ENCODE results near the gene DNAJB13.

DNAJB13 gene

DNA sequence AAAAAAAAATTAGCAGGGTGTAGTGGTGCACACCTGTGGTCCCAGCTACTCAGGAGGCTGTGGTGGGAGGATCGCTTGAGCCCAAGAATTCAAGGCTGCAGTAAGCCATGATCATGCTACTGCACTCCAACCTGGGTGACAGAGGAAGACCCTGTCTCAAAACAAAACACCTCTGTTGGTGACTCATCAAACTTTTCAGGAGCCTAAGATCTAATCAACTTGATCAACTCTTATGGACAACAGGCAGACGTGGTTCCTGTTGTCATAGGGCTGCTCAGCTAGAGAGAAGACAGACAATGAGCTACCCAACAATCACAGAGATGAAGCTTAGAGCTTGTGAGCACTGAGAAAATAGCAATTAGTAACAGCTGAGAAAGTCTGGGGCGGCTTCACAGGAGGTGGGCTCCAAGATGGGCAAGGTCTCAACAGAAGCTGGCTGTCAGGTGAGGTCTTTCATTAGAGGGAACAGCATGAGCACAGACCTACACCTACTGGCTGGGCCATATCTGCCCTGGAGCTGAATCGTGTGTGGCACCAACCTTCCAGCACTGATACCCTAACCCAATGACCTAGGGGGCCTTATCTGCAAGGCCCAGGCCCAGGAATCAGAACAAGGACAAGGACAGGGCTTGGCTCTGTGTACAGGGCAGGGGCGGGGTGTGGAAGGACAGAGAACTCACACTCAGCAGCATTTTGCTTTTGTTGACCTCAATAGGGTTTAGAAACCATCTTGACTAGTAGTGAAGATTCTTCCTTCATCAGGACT is 65.3 kb downstream of the DNAJB13 start:
- no peak for DNase-seq (ENCODE audit: low spot score)

DNA sequence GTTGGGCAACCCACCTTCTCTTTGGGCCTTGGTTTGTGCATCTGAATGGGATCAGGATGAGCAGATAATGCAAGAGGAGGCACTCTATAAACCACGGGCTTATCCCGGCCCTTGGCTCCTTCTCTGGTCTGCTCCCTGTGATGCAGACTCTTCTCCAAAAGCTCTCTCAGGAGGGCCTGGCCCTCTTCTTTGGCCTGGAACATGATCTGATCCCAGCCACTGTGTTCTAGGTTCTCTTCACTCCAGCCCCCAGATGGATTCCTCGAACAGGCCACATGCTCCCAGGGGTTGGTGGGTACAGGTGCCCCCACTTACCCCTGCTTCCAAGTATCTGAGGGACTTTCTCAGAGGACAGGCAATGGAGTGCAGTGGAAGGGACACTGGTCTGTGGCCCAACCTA is 66.8 kb downstream of the DNAJB13 start:
- no peak for DNase-seq (ENCODE audit: low spot score)

DNA sequence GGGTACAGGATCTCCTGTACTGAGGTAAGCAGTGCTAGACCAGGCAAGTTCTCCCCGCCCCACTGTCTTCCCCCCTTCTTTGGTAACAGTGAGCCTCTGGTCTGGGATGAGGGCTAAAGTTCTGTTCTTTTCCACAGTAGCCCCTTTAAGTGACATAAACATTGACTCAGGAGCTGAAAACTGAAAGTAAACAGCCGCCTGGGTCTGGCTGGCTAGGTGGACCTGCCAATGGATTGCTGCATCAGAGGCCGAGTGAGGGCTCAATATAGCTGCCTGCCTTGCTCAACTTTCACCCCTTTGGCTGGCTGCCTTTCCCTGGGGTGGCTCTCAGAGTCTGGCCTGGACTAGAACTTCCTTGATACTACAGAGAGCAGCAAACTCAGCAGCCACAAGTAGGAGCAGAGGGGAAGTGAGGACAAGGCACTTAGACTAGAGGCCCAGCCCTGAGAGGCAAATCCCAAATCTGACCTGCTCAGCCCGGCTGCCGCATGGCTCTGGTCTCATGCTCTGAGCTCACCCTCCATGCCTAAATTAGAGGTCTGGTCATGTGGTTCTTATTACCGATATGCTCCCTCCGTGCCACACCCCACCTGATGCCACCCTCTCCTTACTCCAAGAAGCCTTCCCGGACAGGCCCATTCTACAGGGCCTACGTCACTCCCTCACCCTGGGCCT is 67.6 kb downstream of the DNAJB13 start:
- DNase-seq (ENCODE audit: low spot score): peak; percentile 86

DNA sequence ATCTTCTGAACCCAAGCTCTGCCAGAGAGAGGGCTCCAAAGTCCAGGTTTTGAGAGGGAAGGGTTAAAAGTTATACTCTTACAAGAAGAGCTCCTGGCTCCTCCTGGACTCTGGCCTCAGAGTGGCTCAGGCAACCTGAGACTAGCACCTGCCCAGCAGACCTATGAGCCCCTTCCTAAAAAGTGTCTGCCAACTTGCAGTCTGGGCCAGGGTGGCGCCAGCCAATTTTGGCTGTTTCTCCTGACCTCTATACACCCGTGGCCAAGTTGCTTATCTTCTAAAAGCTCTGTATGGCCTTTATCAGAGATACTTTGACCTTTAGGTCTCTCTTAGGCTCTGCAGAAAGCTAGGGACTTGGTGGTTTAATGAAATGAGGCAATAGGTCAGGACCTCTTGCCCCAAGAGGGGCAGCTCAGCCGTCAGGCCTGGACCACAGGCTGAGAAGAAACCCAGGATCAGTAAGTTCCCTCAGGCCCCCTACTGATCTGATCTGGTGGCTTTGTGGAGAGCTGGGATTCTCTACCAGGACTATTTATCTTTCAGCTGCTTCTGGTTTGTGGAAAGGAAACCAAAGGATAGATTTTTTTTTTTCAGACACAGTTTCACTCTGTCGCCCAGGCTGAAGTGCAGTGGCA is 68.4 kb downstream of the DNAJB13 start:
- DNase-seq (ENCODE audit: low spot score): no peak

GRCh38 chr11:74019860-74020259 is 69.0 kb downstream of the DNAJB13 start:
- DNase-seq (ENCODE audit: low spot score): no peak
